ENCODE measurements around the gene MCC.

DNA sequence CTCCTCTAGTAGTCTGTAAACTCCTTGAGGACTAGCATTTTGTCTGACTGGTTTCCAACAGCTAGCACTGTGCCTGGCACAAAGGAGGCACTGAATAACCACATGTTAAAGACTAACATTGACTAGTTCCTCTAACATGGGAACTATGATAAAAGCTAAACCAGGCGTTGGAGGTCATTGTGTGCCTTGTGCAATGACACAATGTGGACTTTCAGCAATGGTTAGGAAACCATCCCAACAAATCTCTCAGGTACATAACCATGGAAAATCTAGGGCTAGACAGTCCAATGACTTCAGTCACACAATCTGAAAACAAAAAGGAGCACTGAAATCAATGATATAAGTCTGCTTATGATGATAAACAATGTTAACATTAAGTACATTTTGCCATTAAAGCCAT, 311.0 kb downstream of the MCC start:
- no peak for TF ChIP-seq POLR2A (IDR thresholded peaks at IDR 0.05)
- no peak for TF ChIP-seq POLR2AphosphoS5 (IDR thresholded peaks at IDR 0.05)
- TF ChIP-seq CTCF (IDR thresholded peaks at IDR 0.05) = no peak

All from breast epithelium (tissue), 3 donors.